ENCODE measurements around the gene KRTCAP2. TPM values are rescaled to one million over a fixed set of nuclear protein-coding genes. Genes with fewer than 3 reads are reported as not detected.

KRTCAP2 gene
- total RNA-seq, 4 donors from 2014 or later = 77.1 to 180 (median 113) TPM

GRCh38 chr1:155186794-155187455 lies 13.8 kb upstream of the KRTCAP2 start:
- TF ChIP-seq POLR2A (IDR thresholded peaks at IDR 0.05) = no peak
- TF ChIP-seq EP300 (IDR thresholded peaks at IDR 0.05) = no peak
- no peak for TF ChIP-seq CTCF (IDR thresholded peaks at IDR 0.05)
- TF ChIP-seq POLR2AphosphoS5 (IDR thresholded peaks at IDR 0.05) = no peak
- Histone ChIP-seq H3K27ac (no peak overlapping the region), H3K36me3 (no peaks in the 10 kb centered on the region), H3K4me3 (no peak overlapping the region), H3K4me1 (peaks cover 19% of the 10 kb centered on the region), H3K9me3 (no peaks in the 10 kb centered on the region), H3K27me3 (no peaks in the 10 kb centered on the region)
- WGBS = 75% methylated on average over 13 of the region's 14 CpGs
- DNase-seq (ENCODE audit: low spot score in 2 of 2) = peak in 1 of 2 donors; percentile 60

GRCh38 chr1:155186067-155186793 lies 13.1 kb upstream of the KRTCAP2 start:
- Histone ChIP-seq H3K4me1 (peaks cover 17% of the 10 kb centered on the region), H3K4me3 (no peak overlapping the region), H3K9me3 (no peaks in the 10 kb centered on the region), H3K36me3 (no peaks in the 10 kb centered on the region), H3K27ac (no peak overlapping the region), H3K27me3 (no peaks in the 10 kb centered on the region)
- whole genome bisulfite sequencing = 59% methylated on average over 5 of the region's 8 CpGs
- TF ChIP-seq EP300 (IDR thresholded peaks at IDR 0.05) (no peak), CTCF (IDR thresholded peaks at IDR 0.05) (no peak), POLR2A (IDR thresholded peaks at IDR 0.05) (no peak), POLR2AphosphoS5 (IDR thresholded peaks at IDR 0.05) (no peak)
- DNase-seq (ENCODE audit: low spot score in 2 of 2) = peak in 1 of 2 donors; percentile 49

- TF ChIP-seq EP300 (IDR thresholded peaks at IDR 0.05) (no peak), POLR2AphosphoS5 (IDR thresholded peaks at IDR 0.05) (no peak), CTCF (IDR thresholded peaks at IDR 0.05) (no peak), POLR2A (IDR thresholded peaks at IDR 0.05) (no peak)
- Histone ChIP-seq H3K4me3 (no peak overlapping the region), H3K27ac (no peak overlapping the region), H3K9me3 (no peaks in the 10 kb centered on the region), H3K4me1 (peaks cover 17% of the 10 kb centered on the region), H3K36me3 (no peaks in the 10 kb centered on the region), H3K27me3 (no peaks in the 10 kb centered on the region)
- WGBS = 69% methylated on average over 5 of the region's 6 CpGs
- DNase-seq (ENCODE audit: low spot score in 2 of 2) = no peak
Measured at GRCh38 chr1:155185783-155186066, 12.6 kb upstream of the KRTCAP2 start.

GRCh38 chr1:155184835-155185782 lies 12.0 kb upstream of the KRTCAP2 start:
- Histone ChIP-seq H3K27me3 (no peaks in the 10 kb centered on the region), H3K27ac (peak overlapping the region; percentile 9), H3K36me3 (no peaks in the 10 kb centered on the region), H3K4me1 (peaks cover 17% of the 10 kb centered on the region), H3K9me3 (no peaks in the 10 kb centered on the region), H3K4me3 (no peak overlapping the region)
- 49% methylated on average over 11 of the region's 21 CpGs for WGBS
- TF ChIP-seq EP300 (IDR thresholded peaks at IDR 0.05) = no peak
- no peak for TF ChIP-seq POLR2AphosphoS5 (IDR thresholded peaks at IDR 0.05)
- no peak for TF ChIP-seq POLR2A (IDR thresholded peaks at IDR 0.05)
- peak in 1 of 2 donors; percentile 66 for DNase-seq (ENCODE audit: low spot score in 2 of 2)

- Histone ChIP-seq H3K9me3 (no peaks in the 10 kb centered on the region), H3K36me3 (no peaks in the 10 kb centered on the region), H3K4me1 (peaks cover 17% of the 10 kb centered on the region), H3K27me3 (no peaks in the 10 kb centered on the region), H3K4me3 (no peak overlapping the region), H3K27ac (no peak overlapping the region)
- DNase-seq (ENCODE audit: low spot score in 2 of 2) = no peak
- 98% methylated on average over 4 of the region's 4 CpGs for WGBS
- TF ChIP-seq EP300 (IDR thresholded peaks at IDR 0.05) (no peak), CTCF (IDR thresholded peaks at IDR 0.05) (no peak), POLR2A (IDR thresholded peaks at IDR 0.05) (no peak), POLR2AphosphoS5 (IDR thresholded peaks at IDR 0.05) (no peak)
Measured at GRCh38 chr1:155184351-155184811, 11.3 kb upstream of the KRTCAP2 start.
